Lower leg skin (tissue), 4 donors: ENCODE measurements around the gene ARHGAP25. TPM values are rescaled to one million over a fixed set of nuclear protein-coding genes. Genes with fewer than 3 reads are reported as not detected.

Source experiments
- DNase-seq, 2 donors: peaks; one replicate each; pipeline ENCODE4 v3.0.0-alpha.2; 2019; ENCODE audit warnings: low spot score in 2 of 2
- H3K4me3 ChIP-seq: fragments of 200-600 bp; sonication (generic); 2 replicates; pipeline ENCODE4 v1.5.1; 2017; ENCODE audit warnings: mild to moderate bottlenecking, low read depth; ENCODE audit not compliant: poor library complexity, severe bottlenecking
- CTCF ChIP-seq, 3 donors: fragments of 450-650 bp; IDR thresholded peaks; one replicate each; pipeline ENCODE4 v1.5.1; 2016; ENCODE audit warnings: antibody characterized with exemption in 3 of 3, mild to moderate bottlenecking in 3 of 3, moderate library complexity in 2 of 3
- POLR2A ChIP-seq, 2 donors: fragments of 450-650 bp; IDR thresholded peaks; one replicate each; pipeline ENCODE4 v1.6.1; 2016 to 2017; ENCODE audit warnings: antibody characterized with exemption in 2 of 2, mild to moderate bottlenecking in 1 of 2, moderate library complexity in 1 of 2
- WGBS, 2 donors: methylation state at CpG; one replicate each; pipeline ENCODE4 v1.1.5; 2018; 5-methylcytosine and 5-hydroxymethylcytosine counted together
- intact Hi-C: fragments of 100-400 bp; cut with DNase I; formaldehyde crosslinking; loops from one replicate; pipeline ENCODE4 v1.15.0; 2023; ENCODE audit warnings: low total_unique reads
- total RNA-seq, 4 donors: library from RNA; depleted of rRNA; stranded (reverse); fragments of >200 nt; gene quantifications; one replicate each; pipeline ENCODE4 v1.1.0, GENCODE V29; 2016

The ARHGAP25 gene
- total RNA-seq, 4 donors from 2014 or later = 3.3 to 9.6 (median 4.9) TPM

GRCh38 chr2:68706637-68707036, 28.0 kb upstream of the ARHGAP25 start:
- 87 to 89% methylated on average over 3 of the region's 3 CpGs for WGBS, 2 donors
- DNase-seq = no peak
- TF ChIP-seq CTCF (IDR thresholded peaks at IDR 0.05) (no peak), POLR2A (IDR thresholded peaks at IDR 0.05) (no peak)
- intact Hi-C loops = no loop called here
- no peak overlapping the region for H3K4me3 ChIP-seq

GRCh38 chr2:68708629-68709028, 26.0 kb upstream of the ARHGAP25 start:
- TF ChIP-seq POLR2A (IDR thresholded peaks at IDR 0.05) = no peak
- no peak for TF ChIP-seq CTCF (IDR thresholded peaks at IDR 0.05)
- intact Hi-C loops = no loop called here
- H3K4me3 ChIP-seq = no peak overlapping the region
- no peak for DNase-seq
- 39 to 53% methylated on average over 3 of the region's 3 CpGs for WGBS, 2 donors

GRCh38 chr2:68709421-68709911, 25.1 kb upstream of the ARHGAP25 start:
- intact Hi-C loops = no loop called here
- TF ChIP-seq POLR2A (IDR thresholded peaks at IDR 0.05) (no peak), CTCF (IDR thresholded peaks at IDR 0.05) (no peak)
- DNase-seq = no peak
- H3K4me3 ChIP-seq = no peak overlapping the region
- WGBS, 2 donors = 12 to 14% methylated on average over 5 of the region's 5 CpGs

GRCh38 chr2:68710336-68710735, 24.3 kb upstream of the ARHGAP25 start:
- intact Hi-C loops = no loop called here
- no peak overlapping the region for H3K4me3 ChIP-seq
- TF ChIP-seq CTCF (IDR thresholded peaks at IDR 0.05) (no peak), POLR2A (IDR thresholded peaks at IDR 0.05) (no peak)
- WGBS, 2 donors = 82 to 100% methylated on average over 1 of the region's 1 CpG
- DNase-seq = no peak

GRCh38 chr2:68710756-68711155, 23.9 kb upstream of the ARHGAP25 start:
- TF ChIP-seq POLR2A (IDR thresholded peaks at IDR 0.05) = no peak
- TF ChIP-seq CTCF (IDR thresholded peaks at IDR 0.05) = no peak
- WGBS, 2 donors = 87 to 89% methylated on average over 1 of the region's 1 CpG
- intact Hi-C loops = no loop called here
- no peak overlapping the region for H3K4me3 ChIP-seq
- DNase-seq = no peak

- 55 to 64% methylated on average over 3 of the region's 3 CpGs for WGBS, 2 donors
- TF ChIP-seq POLR2A (IDR thresholded peaks at IDR 0.05) (no peak), CTCF (IDR thresholded peaks at IDR 0.05) (no peak)
- no peak overlapping the region for H3K4me3 ChIP-seq
- peak in 1 of 2 donors; percentile 59 for DNase-seq
- intact Hi-C loops = no loop called here
Measured at GRCh38 chr2:68714866-68715265, 19.7 kb upstream of the ARHGAP25 start.
